Measurements from ENCODE around the gene RANBP6. TPM values are rescaled to one million over a fixed set of nuclear protein-coding genes. Genes with fewer than 3 reads are reported as not detected.
A peak's percentile ranks its signal among the peaks of the same experiment; 100 is the strongest.

RANBP6 gene
- total and polyA plus RNA-seq, 2 experiments from 2014 or later = 18.0 to 23.8 TPM

- no peaks in the 10 kb centered on the region for H3K9me3 ChIP-seq (ENCODE audit: low read depth)
- H3K36me3 ChIP-seq = peaks cover 13% of the 10 kb centered on the region
- H3K27me3 ChIP-seq = no peaks in the 10 kb centered on the region
- no peak overlapping the region for H3K4me3 ChIP-seq
- H3K27ac ChIP-seq = no peak overlapping the region
- no peaks in the 10 kb centered on the region for H3K4me1 ChIP-seq (ENCODE audit: low read depth)
- no peak for TF ChIP-seq CTCF (IDR thresholded peaks at IDR 0.05; ENCODE audit: low read depth, low read length)
- DNase-seq (ENCODE audit: low read depth in 1 of 2, low spot score in 1 of 2) = peak in 1 of 2 donors; percentile 20
Measured at GRCh38 chr9:5971740-5972139, 43.7 kb downstream of the RANBP6 start.

Other genes starting within 250 kb of the RANBP6 start
- 12.9 and 31.5 TPM in 2 replicates for gene ERMP1, start 182.5 kb downstream of the RANBP6 start, total RNA-seq
- gene ERMP1, start 182.5 kb downstream of the RANBP6 start, polyA plus RNA-seq = 18.1 and 36.0 TPM in 2 replicates
- gene MLANA, start 124.7 kb downstream of the RANBP6 start, total RNA-seq = not detected in 2 replicates
- 0.94 TPM in 1 of 2 replicates, not detected in the other for gene MLANA, start 124.7 kb downstream of the RANBP6 start, polyA plus RNA-seq
- not detected in 2 replicates for gene IL33, start 200.2 kb upstream of the RANBP6 start, total RNA-seq
- gene IL33, start 200.2 kb upstream of the RANBP6 start, polyA plus RNA-seq = not detected in 2 replicates